ENCODE results near the gene BICRAL.

DNA sequence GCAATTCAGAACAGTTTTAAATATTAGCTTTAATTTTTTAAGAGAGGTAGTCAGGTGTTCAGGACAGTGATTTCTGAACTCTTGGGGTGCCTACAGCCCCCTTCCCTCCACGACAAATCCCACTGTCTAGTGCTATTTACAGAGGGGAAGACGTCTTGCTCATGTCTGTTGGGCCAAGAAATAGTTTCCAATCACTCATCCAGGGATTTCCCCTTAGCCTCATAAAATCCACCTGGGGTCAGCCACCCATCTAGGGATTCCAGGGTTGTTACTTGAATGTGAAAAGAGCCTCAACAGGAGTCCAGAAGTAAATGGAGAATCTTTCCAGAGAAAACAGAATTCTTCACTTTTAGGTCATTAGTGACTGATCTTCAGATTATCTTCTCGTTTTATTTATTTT lies 37.0 kb downstream of the BICRAL start:
- TF ChIP-seq POLR2A (IDR thresholded peaks at IDR 0.05; ENCODE audit: low read depth, low read length) (no peak), POLR2AphosphoS5 (IDR thresholded peaks at IDR 0.05; ENCODE audit: low read depth, low read length) (no peak), TAF1 (IDR thresholded peaks at IDR 0.05; ENCODE audit: borderline replicate concordance, low read depth, low read length) (no peak)
